ENCODE measurements around the gene KIRREL1. TPM values are rescaled to one million over a fixed set of nuclear protein-coding genes. Genes with fewer than 3 reads are reported as not detected.

The KIRREL1 gene
- polyA plus RNA-seq, 1 donor from 2014 or later: 12.9 TPM

DNA sequence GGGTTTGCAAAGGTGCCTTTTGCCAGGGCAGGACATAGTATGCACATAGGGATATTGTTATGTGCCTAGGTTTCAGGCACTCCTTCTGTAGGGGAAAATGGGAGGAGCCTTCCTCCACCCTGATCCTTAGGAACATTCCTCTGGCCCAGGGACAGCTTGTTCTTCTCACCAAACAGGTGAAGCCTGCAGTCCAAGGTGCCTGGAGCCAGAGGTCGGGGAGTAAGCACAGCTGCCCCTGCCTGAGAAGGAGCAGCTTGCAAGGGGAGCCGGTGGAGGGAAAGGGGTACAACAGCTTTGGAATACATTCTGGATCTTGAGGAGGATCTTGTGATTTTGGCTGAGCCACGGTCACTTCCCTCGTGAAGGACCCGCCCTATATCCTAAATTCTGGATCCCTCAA lies 104.8 kb downstream of the KIRREL1 start:
- no peak overlapping the region for H3K27ac ChIP-seq (ENCODE audit: low read length)
- no peak overlapping the region for H3K4me2 ChIP-seq (ENCODE audit: low read length)
- H3K79me2 ChIP-seq (replicated peaks; ENCODE audit: insufficient read depth, low read length): no peaks in the 10 kb centered on the region
- no peaks in the 10 kb centered on the region for H3K9me3 ChIP-seq (ENCODE audit: low read length)
- no peak overlapping the region for H2AFZ ChIP-seq (ENCODE audit: low read depth, low read length)
- H3K4me3 ChIP-seq (ENCODE audit: low read length): no peak overlapping the region
- H4K20me1 ChIP-seq (ENCODE audit: insufficient read depth): no peaks in the 10 kb centered on the region
- no peaks in the 10 kb centered on the region for H3K9me2 ChIP-seq (ENCODE audit: insufficient read depth, low read length)
- H3K9ac ChIP-seq (ENCODE audit: low read length): no peak overlapping the region
- no peaks in the 10 kb centered on the region for H3K27me3 ChIP-seq (ENCODE audit: insufficient read depth, low read depth, low read length)
- H3K36me3 ChIP-seq (ENCODE audit: insufficient read depth, low read length): no peaks in the 10 kb centered on the region
- TF ChIP-seq, protein P1, sequence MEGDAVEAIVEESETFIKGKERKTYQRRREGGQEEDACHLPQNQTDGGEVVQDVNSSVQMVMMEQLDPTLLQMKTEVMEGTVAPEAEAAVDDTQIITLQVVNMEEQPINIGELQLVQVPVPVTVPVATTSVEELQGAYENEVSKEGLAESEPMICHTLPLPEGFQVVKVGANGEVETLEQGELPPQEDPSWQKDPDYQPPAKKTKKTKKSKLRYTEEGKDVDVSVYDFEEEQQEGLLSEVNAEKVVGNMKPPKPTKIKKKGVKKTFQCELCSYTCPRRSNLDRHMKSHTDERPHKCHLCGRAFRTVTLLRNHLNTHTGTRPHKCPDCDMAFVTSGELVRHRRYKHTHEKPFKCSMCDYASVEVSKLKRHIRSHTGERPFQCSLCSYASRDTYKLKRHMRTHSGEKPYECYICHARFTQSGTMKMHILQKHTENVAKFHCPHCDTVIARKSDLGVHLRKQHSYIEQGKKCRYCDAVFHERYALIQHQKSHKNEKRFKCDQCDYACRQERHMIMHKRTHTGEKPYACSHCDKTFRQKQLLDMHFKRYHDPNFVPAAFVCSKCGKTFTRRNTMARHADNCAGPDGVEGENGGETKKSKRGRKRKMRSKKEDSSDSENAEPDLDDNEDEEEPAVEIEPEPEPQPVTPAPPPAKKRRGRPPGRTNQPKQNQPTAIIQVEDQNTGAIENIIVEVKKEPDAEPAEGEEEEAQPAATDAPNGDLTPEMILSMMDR (IDR thresholded peaks at IDR 0.05; ENCODE audit: poor library complexity, severe bottlenecking): no peak
- TF ChIP-seq MXI1 (conservative IDR thresholded peaks at IDR 0.05; ENCODE audit: poor library complexity, severe bottlenecking) (no peak), REST (IDR thresholded peaks at IDR 0.05; ENCODE audit: borderline replicate concordance) (no peak), RAD21 (conservative IDR thresholded peaks at IDR 0.05) (no peak), POLR2AphosphoS5 (IDR thresholded peaks at IDR 0.05) (no peak), SMC3 (conservative IDR thresholded peaks at IDR 0.05; ENCODE audit: poor library complexity) (no peak), TAF1 (IDR thresholded peaks at IDR 0.05; ENCODE audit: low read depth) (no peak), EZH2 (IDR thresholded peaks at IDR 0.05; ENCODE audit: borderline replicate concordance, insufficient read depth, low read length, poor library complexity, severe bottlenecking) (no peak), EP300 (conservative IDR thresholded peaks at IDR 0.05; ENCODE audit: poor library complexity, severe bottlenecking) (no peak)
- H3F3A ChIP-seq (ENCODE audit: insufficient read depth, low read length, poor library complexity, severe bottlenecking): no peaks in the 10 kb centered on the region

- Histone ChIP-seq H3K27ac (ENCODE audit: low read length) (no peak overlapping the region), H3K9me2 (ENCODE audit: insufficient read depth, low read length) (no peaks in the 10 kb centered on the region), H2AFZ (ENCODE audit: low read depth, low read length) (no peak overlapping the region), H3K4me3 (ENCODE audit: low read length) (no peak overlapping the region), H3K79me2 (replicated peaks; ENCODE audit: insufficient read depth, low read length) (no peaks in the 10 kb centered on the region), H3K9ac (ENCODE audit: low read length) (no peak overlapping the region), H3F3A (ENCODE audit: insufficient read depth, low read length, poor library complexity, severe bottlenecking) (no peaks in the 10 kb centered on the region), H3K27me3 (ENCODE audit: insufficient read depth, low read depth, low read length) (no peaks in the 10 kb centered on the region), H3K4me2 (ENCODE audit: low read length) (no peak overlapping the region), H3K36me3 (ENCODE audit: insufficient read depth, low read length) (no peaks in the 10 kb centered on the region), H4K20me1 (ENCODE audit: insufficient read depth) (no peaks in the 10 kb centered on the region), H3K9me3 (ENCODE audit: low read length) (no peaks in the 10 kb centered on the region)
- TF ChIP-seq EZH2 (IDR thresholded peaks at IDR 0.05; ENCODE audit: borderline replicate concordance, insufficient read depth, low read length, poor library complexity, severe bottlenecking): no peak
- no peak for TF ChIP-seq SMC3 (conservative IDR thresholded peaks at IDR 0.05; ENCODE audit: poor library complexity)
- no peak for TF ChIP-seq POLR2AphosphoS5 (IDR thresholded peaks at IDR 0.05)
- TF ChIP-seq MXI1 (conservative IDR thresholded peaks at IDR 0.05; ENCODE audit: poor library complexity, severe bottlenecking): no peak
- no peak for TF ChIP-seq TAF1 (IDR thresholded peaks at IDR 0.05; ENCODE audit: low read depth)
- TF ChIP-seq RAD21 (conservative IDR thresholded peaks at IDR 0.05): no peak
- TF ChIP-seq, protein P1 (IDR thresholded peaks at IDR 0.05; ENCODE audit: poor library complexity, severe bottlenecking): no peak
- no peak for TF ChIP-seq REST (IDR thresholded peaks at IDR 0.05; ENCODE audit: borderline replicate concordance)
- TF ChIP-seq EP300 (conservative IDR thresholded peaks at IDR 0.05; ENCODE audit: poor library complexity, severe bottlenecking): no peak
Observed at GRCh38 chr1:158099185-158099584, 105.7 kb downstream of the KIRREL1 start.

Data from neural cell (in vitro differentiated cells).